HG02642 (cell line): Measurements from ENCODE around the gene DNASE1L1.

Source experiments
- ATAC-seq: cut with Tn5 transposase; IDR thresholded peaks from one replicate; pipeline ENCODE4 v1.9.1; 2021; ENCODE audit warnings: mild to moderate bottlenecking; ENCODE audit not compliant: unreplicated experiment, poor library complexity

The DNASE1L1 gene

DNA sequence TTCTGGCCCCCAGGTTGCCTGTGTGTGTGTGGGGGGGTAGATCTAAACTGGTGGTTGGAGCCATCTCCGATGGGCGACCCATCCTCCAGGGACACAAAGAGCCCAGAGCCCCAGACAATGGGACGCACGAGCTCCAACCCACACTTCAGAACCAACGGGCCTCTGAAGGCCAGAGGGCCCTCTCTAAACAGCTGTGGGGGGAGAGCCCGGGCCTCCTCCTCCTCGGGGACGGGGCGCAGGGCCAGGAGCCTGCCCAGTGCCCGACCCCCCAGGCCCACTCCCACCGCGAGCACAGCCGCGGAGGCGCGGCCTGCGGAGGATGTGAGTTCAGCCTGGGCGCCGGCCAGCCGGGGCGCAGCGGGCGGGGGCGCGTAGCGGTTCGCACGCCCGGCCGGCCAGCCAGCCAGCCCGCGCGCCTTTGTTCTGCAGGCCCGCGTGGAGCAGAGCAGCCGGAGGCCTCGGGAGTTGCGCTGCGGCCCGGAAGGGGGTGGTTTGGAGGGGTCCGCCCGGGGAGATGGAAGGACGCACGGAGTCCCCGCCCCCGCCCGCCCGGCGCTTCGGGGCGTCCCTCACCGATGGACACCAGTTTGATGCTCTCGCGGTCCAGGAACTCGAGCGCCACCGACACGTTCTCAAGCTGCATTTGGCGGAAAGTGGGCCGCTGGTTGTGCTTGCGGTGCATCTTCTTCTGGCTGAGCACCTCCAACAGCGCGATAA, 38.6 kb downstream of the DNASE1L1 start:
- ATAC-seq, result peak; percentile 1

DNA sequence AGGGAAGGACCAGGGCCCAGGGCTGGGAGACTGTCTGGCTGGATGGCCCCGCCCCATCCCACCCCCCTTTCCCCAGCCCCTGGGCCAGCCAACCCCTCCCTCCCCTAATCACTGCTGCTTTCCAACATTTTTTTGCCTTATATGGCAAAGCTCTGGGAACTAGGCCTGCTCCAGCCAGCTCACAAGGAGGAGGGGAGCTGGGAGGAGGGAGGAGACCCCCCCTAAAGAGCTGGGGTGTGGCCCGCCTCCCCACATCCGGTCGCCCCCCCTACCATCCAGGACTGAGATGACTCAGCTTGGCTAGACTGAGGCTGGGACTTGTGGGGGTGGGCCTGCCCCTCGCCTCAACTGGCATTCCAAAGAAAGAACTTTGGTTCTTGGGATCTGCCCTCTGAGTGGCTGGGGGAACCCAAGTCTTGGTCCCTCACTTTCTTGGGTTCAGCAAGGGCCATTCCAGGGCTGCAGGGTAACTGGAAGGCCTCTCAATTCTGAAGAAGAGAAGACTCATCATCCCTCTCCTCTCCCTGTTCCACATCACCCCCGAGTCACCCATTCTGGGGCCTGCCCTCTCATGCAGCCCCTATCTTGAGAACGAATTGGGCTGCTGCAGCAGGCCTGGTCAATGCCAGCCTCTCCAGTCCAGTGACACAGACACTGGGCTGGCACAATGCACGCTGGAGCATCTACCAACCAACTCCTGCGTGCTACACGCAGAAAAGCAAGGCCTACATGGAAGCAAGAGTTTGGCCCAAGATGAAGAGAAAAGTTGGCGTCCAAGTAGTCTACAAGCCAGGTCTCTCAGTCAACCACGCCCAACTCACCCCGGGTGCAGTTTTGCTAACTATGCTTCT, 39.4 kb downstream of the DNASE1L1 start:
- no peak for ATAC-seq

DNA sequence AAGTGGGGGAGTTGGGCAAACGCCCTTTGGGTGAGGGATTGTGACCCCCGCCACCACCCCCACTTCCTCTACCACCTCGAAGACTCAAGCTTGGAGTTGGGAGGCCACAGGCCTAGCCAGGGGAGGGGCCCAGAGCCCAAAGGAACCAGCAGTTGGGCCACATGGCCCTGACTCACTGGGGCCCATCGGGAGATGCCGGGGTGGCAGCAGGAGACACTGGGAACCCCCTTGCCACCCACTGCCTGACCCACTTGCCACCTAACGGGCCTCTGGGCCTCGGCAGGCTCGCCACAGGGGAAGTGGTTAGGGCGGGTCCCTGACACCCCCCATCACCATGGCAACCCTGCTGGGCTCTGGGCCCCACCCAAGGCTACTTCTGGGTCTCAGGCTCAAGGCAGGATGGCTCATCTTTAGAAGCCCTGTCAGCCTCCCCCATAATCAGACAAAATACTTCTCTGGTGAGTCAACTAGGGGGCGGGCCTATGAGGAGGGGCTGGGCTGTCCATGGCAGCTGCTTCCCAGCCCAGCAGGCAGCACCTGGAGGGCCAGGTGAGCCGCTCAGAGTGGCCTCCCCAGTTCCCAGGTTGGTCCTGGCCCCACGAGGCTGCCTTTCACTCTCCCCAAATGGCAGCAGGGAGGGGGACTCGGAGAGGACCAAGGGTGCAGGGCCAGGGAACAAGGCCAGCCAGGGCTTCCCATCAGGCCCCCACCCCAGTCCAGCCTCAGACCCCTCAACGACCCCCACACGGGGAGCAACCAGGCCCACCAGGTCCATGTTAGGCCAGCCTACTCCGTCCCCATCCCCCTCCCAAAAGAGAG, 40.2 kb downstream of the DNASE1L1 start:
- ATAC-seq, result no peak

DNA sequence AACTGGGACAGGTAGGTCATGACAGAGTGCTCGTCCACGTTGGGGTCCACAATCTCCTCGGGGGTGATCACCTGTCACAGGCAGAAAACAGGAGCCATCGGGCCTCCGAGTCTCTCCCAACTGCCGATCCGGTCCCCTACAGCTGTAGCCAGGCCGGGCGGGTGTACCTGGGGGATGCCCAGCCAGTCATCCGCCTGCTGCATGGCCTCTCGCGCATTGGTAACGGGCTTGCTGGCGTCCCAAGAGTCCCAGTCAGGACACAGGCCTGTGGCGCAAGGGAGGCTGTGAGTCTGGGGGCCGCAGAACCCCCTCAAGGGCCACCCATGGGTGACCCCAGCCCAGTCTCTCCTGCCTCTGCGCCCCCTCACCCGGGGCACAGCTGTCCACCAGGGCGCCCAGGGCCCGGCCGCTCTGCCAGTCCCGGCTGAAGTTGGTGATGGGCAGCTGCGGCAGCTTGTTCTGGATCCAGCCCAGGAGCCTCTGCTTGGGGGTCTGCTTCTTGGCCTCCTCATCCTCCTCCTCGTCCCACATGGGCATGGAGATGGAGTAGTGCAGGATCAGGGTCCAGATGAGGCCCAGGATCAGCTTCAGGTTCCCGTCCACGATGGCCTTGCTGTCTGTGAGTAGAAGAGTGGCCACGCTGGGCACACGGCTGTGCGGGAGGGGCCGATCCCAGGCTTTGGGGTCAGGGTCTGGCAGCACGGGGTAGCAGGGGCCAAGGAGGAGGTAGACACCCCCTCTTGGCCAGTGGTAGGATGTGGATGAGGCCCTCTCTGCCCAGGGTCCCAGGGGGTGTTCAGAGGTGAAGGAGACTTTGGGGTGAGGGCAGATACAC, 41.4 kb downstream of the DNASE1L1 start:
- ATAC-seq, result no peak

DNA sequence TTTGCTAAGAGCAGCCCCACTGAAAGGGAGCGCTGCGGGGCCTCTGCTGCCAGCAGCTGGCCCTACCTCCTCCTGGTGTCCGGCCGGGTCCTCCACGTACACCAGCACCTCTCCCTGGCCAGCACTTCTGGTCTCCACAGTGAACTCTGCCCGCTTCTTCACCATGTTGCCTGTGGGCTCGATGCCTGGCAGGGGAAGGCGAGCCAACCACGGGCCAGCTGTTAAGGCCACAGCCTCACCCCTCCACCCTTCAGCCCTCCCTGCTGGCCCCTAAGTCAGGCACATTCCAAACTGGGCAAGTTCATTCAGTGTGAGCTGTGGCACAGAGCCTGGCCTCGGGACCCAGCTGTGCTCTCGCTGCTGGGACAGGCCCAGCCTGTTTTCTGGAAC, 42.4 kb downstream of the DNASE1L1 start:
- no peak for ATAC-seq

DNA sequence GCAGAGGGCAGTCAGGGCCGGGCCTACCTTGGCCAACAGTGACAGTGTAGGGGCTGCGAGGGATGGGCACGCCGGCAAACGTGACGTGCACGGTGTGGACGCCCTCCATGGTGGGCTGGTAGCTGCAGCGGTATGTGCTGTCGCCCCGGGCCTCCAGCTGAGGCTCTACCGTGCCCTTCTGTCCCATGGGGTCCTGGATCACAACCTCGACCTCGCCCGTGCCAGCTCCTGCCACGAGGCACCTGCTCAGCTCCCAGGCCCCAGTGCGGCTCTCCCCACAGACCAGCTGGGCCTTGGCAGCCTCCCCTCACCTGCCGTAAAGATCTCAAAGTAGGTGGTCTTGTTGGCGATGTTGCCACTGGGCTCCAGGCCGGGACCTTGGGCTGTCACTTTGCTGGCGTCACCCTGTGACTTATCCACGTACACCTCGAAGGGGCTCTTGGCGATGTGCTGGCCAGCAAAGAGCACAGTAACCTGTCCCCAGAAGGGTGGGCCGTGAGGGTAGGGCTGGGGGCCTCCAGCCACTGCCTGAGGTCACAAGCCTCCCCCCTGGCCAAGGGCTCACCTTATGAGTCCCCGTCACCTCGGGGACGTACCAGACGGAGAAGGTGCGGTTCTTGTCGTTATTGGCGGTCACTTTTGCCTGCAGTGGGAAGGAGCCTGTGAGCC, 42.9 kb downstream of the DNASE1L1 start:
- ATAC-seq, result no peak

DNA sequence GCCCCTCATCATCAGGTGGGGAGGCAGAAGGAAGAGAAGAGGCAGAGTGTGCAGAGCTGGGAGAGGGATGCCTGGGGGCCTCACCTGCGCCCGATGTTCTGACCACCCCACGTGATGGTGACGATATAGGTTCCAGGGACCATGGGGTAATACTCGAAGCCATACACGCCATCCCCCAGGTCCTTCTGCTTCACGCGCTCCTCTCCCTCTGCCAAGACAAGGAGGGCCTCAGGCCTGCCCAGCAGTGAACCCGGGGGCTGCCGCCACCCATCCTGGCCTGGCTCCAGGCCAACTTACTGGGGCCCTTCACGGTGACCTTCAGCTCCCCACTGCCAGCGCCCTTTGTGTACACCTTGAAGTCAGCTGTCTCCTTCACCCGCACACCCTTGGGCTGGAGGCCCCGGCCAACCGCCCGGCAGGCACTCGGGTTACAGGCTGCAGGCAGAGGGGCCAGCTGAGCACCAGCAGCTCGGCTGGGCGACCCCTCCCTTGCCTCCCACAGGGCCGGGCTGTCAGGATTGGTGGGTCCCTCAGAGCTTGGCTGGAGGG, 43.9 kb downstream of the DNASE1L1 start:
- ATAC-seq, result no peak

DNA sequence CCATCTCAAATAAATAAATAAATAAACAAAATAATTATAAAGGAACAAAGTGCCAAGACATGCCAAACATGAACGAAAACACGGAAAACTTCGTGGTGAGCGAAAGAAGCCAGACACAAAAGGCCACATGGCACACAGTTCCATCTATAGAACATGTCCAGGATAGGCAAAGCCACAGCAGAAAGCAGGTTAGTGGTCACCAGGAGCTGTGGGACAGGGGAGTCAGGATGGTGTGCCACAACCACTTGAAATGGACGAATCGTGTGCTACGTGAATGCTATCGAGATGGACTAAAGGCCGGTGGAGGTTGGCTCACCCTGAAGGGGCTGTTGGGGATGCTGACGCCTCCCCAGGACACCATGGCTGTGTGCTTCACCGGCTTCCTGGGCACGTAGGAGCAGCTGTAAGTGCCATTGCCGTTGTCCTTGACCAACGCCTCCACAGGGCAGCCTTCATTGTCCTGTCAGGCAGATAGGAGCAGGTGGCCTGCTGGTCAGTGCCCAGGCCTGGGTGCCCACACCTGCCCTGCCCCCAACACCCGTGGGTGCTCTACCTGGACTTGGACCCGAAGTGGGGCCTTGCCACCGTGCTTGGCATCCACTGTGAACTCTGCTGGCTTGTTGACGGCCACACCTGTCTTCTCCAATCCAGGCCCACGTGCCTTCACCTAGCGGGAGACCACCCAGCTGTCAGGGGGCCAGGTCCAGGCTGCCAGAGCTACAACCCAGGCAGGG, 45.2 kb downstream of the DNASE1L1 start:
- ATAC-seq, result no peak

DNA sequence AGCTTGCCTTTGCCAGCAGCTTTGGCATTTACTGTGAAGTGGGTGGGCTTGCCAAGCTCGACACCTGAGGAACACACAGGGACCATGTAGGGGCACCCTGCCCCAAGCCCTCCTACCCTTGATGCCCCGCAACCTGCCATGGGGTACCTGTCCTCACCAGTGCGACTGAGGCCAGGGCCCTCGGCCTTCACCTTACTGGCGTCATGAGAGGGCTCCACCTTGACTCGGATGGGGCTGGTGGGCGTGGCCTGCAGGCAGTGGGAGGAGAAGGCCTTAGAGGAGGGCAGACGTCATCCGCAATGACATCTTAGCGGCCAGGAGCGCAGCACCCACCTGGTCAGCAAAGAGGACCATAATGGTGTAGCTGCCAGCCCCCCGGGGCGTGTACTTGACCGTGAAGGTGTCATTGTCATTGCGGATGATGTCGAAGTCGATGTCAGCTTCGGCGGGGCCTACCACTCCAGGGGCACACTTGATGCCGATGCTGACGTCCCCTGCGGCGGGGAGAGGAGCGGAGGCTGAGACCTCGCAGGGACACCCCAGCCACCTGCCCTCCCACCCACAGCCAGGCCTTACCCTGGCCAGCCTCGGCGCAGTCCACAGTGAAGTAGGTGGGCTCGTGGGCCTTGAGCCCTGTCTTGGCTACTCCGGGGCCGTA, 46.8 kb downstream of the DNASE1L1 start:
- no peak for ATAC-seq

DNA sequence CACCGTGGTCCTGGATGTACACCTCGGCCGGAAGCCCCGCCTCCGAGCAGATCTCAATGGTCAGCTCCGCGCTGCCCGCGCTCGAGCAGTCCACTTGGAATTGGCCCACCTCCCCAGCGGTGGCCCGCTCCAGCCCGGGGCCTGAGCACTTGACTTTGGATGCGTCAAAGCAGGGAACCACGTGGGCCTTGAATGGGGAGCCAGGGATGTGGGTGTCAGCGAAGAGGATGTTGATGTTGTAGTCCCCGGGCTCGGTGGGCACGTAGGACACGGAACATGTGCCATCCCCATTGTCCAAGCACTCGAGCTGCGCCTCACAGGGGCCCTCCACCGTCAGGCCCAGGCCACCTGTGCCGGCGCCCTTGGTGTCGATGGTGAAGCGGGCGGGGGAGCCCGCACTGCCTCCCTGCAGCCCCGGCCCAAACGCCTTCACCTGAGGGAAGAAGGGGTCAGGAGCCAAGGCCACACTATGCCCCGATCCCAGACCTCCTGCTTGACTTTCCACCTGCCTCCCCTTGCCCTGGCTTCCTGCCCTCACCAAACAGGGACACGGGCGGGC, 48.8 kb downstream of the DNASE1L1 start:
- ATAC-seq, result no peak

DNA sequence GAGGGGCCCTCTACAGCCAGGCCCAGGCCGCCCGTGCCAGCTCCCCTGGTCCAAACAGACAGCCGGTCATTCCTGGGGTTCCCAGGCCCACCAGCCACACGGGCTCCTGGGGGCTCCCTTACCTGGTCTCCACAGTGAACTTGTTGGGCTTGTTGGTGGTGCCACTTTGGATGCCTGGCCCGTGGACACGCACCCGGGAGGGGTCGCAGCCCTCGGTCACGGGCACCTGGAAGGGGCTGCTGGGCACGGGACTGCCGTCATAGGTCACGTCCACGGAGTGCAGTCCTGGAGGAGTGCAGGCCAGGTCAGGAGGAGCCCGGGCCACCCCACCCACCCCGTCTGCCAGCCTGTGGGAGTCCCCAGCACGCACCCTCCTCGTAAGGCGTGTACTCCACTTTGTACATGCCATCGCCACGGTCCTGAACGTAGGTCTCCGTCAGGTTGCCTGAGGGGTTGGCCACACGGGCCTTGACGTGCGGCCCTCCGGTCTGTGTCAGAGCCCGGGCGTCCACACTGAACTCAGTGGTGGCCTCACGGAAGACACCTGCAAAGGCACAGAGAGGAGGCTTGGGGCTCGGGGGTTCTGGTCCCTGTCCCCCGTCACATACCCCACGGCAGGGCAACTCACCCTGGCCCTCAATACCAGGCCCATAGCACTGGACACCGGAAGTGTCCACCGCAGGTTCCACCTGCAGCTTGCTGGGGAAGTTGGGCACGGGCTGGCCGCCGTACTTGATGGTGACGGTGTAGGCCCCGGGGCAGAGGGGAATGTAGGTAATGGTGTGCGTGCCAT, 49.5 kb downstream of the DNASE1L1 start:
- ATAC-seq, result no peak

DNA sequence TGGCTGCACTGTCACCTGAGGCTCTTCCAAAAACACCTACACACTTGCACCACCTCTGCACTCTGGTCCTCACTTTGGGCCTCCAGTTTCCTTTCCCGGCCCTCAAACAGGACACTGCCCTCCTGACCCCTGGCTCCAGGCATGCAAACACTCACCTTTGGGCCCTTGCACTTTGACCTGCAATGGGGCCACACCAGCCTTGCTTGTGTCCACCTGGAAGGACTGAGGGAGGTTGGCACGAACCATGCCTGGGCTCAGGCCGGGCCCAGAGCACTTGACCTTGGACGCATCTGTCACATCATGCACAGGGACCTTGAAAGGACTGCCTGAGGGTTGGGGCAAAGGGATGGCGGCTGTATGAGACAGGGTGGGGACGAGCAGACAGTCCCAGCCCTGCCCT, 50.2 kb downstream of the DNASE1L1 start:
- no peak for ATAC-seq

DNA sequence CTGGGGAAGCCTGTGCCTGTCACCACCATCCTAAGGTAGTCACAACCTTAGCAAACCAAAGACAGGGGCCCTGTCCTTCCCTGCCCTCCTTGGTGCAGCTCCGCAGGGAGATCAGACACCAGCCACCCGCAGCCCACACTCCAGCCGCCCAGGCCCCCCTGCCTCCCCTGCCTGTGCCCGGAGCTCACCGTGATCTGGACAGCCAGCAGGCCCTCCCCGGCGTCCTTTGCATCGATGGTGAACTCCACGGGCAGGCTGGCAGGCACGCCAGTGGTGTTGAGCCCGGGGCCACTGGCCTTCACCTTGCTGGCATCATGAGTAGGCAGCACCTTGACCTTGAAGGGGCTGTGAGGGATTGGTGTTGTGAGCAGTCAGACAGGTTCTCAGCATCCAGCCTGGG, 51.0 kb downstream of the DNASE1L1 start:
- no peak for ATAC-seq

DNA sequence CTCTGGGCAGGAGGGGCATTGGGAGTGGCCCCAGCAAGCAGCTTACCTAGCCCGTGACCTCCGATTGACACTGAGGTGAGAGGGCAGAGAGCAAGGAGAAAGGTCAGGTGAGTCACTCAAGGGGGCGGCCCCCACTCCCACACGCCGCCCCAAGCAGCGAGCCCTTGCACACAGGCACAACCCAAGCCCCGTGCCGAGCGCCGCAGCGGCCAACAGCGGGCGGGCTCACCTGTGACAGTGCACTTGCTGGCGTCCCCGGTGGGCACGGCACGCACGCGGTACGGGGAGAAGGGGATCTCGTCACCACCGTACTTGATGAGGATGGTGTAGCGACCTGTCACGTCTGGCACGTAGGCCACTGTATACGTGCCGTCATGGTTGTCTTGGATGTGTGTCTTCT, 51.8 kb downstream of the DNASE1L1 start:
- ATAC-seq, result no peak

DNA sequence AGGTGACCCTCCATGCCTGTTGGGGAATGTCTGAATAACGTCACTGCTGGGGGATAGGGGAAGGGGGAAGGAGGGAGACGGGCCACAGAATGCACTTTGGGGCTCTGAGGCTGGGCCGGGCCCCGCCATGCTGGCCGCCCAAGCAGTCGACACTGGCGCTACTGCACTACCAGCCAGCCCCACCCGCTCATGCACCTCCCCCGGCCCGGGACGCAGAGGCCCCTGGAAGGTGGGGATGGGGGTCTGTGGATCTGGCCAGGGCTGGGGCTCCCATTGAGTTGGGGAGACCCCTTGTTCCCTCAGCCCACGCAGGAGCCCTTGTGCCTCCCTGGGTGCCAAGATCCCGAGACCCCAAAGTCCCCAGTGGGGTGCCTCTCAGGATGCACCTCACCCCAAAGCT, 52.5 kb downstream of the DNASE1L1 start:
- no peak for ATAC-seq

DNA sequence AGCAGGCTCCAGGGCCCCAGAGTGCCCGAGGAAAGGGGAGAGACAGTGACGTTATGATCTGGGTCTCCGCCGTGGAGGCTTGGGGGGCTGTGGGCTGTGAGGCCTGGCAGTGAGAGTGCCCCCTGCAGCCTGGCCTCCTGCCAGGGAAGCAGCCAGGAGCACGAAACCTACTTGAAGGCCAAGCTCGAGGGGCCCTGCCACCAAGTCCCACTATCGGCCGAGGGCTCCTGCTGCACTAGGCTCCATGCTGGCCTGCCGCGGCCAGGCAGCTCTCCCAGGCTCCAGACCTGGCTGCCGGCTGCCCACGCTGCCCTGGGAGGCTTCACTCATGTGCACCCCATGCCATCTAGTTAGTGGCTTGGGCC, 53.3 kb downstream of the DNASE1L1 start:
- ATAC-seq, result no peak

DNA sequence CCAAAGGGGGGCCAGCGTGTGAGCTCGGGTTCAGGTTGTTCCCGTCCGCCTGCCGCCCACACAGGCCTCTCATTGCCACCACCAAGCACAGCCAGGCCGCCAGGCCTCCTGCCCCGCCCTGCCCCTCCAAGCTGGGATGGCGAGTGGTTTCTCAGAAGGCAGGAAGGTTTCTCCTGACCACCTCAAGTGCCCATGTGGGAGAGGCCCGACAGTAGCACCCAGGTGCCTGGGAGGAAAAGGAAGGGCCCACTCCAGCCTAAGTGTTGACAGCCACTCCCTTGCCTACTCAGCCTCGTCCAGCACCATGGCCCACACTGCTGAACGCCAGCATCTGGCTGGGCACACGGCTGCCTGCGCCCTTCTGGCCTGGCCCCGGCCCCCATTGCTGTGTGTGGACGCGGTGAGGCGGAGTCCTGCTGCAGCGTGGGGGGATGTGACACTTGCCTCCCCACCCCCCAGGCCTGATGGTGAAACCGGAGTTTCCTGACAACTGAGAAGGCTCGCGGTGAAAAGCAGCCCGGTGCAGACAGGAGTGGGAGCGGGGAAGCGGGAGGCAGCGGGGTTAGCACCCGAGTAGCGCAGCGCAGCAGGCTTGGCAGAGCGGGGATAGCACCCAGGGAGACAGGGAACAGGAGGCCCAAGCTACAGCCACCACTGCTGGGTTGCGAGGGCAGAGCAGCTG, 53.8 kb downstream of the DNASE1L1 start:
- ATAC-seq, result no peak
